ENCODE measurements around the gene PACRG.

- TF ChIP-seq CHD1 (IDR thresholded peaks at IDR 0.05; ENCODE audit: low read depth, low read length) (no peak), CTCF (conservative IDR thresholded peaks at IDR 0.05; ENCODE audit: low read depth, low read length) (no peak), NFE2L2 (IDR thresholded peaks at IDR 0.05; ENCODE audit: low read depth, low read length) (no peak), MAFK (IDR thresholded peaks at IDR 0.05; ENCODE audit: low read depth, low read length) (no peak), POLR2A (IDR thresholded peaks at IDR 0.05; ENCODE audit: low read depth, low read length) (no peak), RCOR1 (IDR thresholded peaks at IDR 0.05; ENCODE audit: insufficient replicate concordance, low read length) (no peak), RFX5 (IDR thresholded peaks at IDR 0.05; ENCODE audit: low read depth, low read length) (no peak), RAD21 (IDR thresholded peaks at IDR 0.05; ENCODE audit: low read length) (no peak), USF2 (IDR thresholded peaks at IDR 0.05; ENCODE audit: low read depth, low read length) (no peak), BHLHE40 (IDR thresholded peaks at IDR 0.05; ENCODE audit: low read depth, low read length) (no peak), CEBPB (IDR thresholded peaks at IDR 0.05; ENCODE audit: low read depth, low read length) (no peak), MAZ (IDR thresholded peaks at IDR 0.05; ENCODE audit: borderline replicate concordance, low read depth, low read length) (no peak)
These were observed 618.2 kb downstream of the PACRG start for GRCh38 chr6:163345931-163346330.
